D721Med (cell line): ENCODE data around the gene GYG2.

Experiments used
- DNase-seq: peaks from one replicate; pipeline ENCODE4 v3.0.0; 2011; ENCODE audit warnings: low spot score; ENCODE audit not compliant: insufficient read length
- FAIRE-seq: peaks from 2 replicates; lab custom pipeline; 2011; peaks lifted over from hg19 to GRCh38; lab: Jason Lieb, UNC
- TF ChIP-seq, protein P1 (sequence below): IDR thresholded peaks from 2 replicates; pipeline ENCODE4 v1.5.1; 2012; ENCODE audit warnings: mild to moderate bottlenecking, control low read depth; ENCODE audit not compliant: insufficient read depth; ENCODE audit errors: missing control alignments

The GYG2 gene

DNA sequence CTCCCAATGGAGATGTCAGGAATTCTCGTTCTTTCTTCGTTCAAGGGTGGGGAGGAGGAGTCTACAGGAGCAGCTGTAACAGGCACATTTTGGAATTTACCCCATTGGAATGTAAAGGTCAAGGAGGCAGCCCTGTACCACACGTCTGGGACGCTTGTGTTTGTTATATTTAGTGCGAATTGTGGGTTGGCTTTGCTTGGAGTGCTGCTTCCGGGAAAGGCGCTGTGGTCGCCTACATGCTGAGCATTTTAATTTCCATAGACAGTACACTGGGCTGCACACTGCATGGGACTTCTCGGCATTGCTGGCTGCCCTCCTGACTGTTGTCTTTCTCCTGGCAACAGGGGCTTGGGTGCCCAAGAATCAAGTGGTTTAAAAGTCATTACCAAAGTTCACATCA, 12.8 kb downstream of the GYG2 start:
- TF ChIP-seq, protein P1, sequence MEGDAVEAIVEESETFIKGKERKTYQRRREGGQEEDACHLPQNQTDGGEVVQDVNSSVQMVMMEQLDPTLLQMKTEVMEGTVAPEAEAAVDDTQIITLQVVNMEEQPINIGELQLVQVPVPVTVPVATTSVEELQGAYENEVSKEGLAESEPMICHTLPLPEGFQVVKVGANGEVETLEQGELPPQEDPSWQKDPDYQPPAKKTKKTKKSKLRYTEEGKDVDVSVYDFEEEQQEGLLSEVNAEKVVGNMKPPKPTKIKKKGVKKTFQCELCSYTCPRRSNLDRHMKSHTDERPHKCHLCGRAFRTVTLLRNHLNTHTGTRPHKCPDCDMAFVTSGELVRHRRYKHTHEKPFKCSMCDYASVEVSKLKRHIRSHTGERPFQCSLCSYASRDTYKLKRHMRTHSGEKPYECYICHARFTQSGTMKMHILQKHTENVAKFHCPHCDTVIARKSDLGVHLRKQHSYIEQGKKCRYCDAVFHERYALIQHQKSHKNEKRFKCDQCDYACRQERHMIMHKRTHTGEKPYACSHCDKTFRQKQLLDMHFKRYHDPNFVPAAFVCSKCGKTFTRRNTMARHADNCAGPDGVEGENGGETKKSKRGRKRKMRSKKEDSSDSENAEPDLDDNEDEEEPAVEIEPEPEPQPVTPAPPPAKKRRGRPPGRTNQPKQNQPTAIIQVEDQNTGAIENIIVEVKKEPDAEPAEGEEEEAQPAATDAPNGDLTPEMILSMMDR: no peak
- DNase-seq (no peak), FAIRE-seq (no peak)

DNA sequence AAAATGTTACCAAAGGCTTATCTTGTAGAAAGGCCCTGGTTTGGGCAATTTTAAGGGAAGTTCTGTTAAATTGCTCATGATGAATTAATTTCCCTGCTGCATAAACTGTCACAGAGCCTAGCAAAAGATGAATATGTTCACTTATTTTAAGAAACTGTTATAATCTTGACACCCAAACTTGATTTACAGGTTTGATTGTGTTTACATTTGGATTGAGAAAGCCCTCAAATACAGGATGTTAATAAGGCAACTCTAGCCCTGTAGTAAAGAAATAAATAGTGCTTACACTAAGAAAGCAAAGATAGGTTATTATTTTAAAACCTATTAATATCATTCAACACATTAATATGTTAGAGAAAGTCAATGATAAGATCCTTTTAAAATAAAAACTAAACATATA, 18.3 kb downstream of the GYG2 start:
- TF ChIP-seq, protein P1: no peak
- no peak for DNase-seq
- FAIRE-seq: no peak

DNA sequence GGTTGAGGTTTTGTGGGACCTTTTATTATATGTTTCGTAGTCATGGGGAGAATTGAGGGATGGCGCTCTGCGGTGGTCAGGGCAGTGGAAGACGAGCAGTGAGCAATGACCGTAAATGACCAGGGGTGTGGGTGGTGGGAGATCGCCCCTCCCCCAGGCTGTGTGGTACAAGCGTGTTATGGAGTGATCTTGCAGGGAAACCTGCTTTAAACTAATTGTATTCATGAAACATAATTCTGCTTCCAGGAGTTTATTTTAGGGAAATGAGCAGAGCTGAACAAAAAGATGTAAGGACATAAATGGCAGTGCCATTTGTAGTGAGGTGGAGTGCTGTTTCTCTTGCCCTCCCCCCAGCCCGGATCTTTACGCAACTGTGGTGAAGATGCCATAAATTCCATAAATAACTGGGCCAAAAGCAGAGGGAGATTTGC, 20.2 kb downstream of the GYG2 start:
- TF ChIP-seq, protein P1: no peak
- DNase-seq (no peak), FAIRE-seq (no peak)

DNA sequence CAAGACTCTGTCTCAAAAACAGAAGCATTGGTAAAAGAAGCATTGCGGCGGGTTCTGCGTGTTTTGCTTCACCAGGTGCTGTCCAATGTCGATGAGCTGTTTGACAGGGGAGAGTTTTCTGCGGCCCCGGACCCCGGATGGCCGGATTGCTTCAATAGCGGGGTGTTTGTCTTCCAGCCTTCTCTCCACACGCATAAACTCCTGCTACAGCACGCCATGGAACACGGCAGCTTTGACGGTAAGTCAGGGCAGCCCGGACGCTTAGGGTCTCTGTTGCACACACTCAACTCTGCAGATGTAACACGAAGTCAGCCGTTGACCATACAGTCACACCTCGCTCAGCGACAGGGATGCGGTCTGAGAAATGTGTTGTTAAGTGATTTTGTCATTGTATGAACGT, 26.2 kb downstream of the GYG2 start:
- FAIRE-seq: no peak
- TF ChIP-seq, protein P1: no peak
- no peak for DNase-seq

DNA sequence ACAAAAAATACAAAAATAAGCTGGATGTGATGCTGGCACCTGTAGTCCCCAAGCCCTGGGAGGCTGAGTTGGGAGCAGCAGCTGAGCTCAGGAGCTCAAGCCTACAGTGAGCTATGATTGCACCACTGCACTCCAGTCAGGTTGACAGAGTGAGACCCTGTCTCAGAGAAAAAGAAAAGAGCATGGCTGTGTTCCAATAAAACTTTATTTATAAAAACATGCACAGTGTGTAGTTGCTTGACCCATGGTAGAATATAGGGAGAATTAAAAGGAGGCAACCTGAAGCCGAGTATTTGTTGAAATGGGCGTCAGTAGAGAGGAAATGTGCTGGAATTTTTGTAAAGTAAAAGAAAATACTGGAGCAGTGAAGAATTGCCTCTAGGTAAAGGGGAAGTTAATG, 27.0 kb downstream of the GYG2 start:
- no peak for FAIRE-seq
- no peak for DNase-seq
- TF ChIP-seq, protein P1: no peak

DNA sequence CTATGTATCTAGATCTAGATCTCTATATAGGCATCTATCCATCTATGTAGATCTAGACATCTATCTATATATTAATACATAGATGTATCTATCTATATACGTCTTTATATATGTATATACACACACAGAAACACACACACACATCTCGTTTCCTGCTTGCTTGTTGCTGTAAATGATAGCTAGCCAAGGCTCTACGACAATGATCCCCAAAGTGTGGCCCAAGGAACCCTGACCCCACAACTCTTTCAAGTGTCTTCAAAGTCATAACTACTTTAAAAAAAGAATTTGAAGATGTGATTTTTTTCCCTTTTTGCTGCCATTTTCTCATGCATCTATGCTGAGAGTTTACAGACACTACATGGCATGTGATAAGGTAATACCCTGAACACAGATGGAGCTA, 28.8 kb downstream of the GYG2 start:
- FAIRE-seq: no peak
- DNase-seq: no peak
- TF ChIP-seq, protein P1: no peak

DNA sequence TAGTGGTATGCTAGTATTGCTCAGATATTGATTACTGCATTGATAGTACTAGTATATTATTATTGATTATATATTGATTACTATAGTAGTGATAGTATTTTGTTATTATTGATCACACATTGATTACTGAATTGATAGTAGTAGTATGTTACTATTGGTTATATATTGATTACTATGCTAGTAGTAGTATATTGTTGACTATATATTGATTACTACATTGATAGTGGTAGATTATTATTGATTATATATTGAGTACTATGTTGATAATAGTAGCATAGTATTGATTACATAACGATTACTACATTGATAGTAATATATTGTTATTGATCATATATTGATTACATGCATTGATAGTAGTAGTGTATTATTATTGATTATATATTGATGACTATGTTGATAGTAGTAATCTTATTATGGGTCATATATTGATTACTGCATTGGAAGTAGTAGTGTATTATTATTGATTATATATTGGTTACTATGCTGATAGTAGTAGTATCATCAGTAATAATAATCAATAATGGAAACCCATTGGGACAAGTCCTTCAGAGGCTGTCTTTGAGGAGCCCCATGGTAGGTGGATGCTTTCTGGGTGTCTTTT, 30.6 kb downstream of the GYG2 start:
- no peak for DNase-seq
- no peak for FAIRE-seq
- TF ChIP-seq, protein P1: no peak
